ENCODE measurements around the gene PAM16. TPM values are rescaled to one million over a fixed set of nuclear protein-coding genes. Genes with fewer than 3 reads are reported as not detected.

The PAM16 gene
- total RNA-seq, 1 donor from 2014 or later, result 62.8 TPM

GRCh38 chr16:4388271-4389021, 37.3 kb upstream of the PAM16 start:
- no peaks in the 10 kb centered on the region for H3K27me3 ChIP-seq (ENCODE audit: control insufficient read depth, insufficient read depth, low read length)
- TF ChIP-seq, protein P1, sequence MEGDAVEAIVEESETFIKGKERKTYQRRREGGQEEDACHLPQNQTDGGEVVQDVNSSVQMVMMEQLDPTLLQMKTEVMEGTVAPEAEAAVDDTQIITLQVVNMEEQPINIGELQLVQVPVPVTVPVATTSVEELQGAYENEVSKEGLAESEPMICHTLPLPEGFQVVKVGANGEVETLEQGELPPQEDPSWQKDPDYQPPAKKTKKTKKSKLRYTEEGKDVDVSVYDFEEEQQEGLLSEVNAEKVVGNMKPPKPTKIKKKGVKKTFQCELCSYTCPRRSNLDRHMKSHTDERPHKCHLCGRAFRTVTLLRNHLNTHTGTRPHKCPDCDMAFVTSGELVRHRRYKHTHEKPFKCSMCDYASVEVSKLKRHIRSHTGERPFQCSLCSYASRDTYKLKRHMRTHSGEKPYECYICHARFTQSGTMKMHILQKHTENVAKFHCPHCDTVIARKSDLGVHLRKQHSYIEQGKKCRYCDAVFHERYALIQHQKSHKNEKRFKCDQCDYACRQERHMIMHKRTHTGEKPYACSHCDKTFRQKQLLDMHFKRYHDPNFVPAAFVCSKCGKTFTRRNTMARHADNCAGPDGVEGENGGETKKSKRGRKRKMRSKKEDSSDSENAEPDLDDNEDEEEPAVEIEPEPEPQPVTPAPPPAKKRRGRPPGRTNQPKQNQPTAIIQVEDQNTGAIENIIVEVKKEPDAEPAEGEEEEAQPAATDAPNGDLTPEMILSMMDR (IDR thresholded peaks at IDR 0.05; ENCODE audit: insufficient read depth, low read length, poor library complexity, severe bottlenecking), result no peak
- no peaks in the 10 kb centered on the region for H3K36me3 ChIP-seq (ENCODE audit: control insufficient read depth, insufficient read depth, low read length)
- no peak for DNase-seq (ENCODE audit: low read depth)
- no peak overlapping the region for H3K4me3 ChIP-seq (ENCODE audit: low read depth, low read length)

DNA sequence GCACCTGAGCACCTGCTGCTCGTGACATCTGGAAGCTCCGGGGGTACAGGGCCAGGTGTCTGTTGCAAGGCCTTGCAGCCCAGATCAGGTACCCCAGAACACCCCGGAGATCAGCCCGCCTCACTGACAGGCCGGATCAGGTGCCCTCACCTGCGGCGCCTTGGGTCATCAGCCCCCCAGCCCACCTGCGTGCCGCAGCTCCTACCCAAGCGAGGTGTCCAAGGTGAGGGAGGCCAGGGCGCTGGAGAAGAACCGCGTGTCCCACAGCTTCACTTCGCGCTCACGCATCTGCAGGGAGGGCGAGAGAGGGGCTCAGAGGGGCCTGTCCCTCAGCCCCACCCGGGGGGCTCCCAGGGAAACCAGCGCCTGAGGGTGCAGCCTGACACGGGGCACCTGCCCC, 36.7 kb upstream of the PAM16 start:
- TF ChIP-seq, protein P1 (IDR thresholded peaks at IDR 0.05; ENCODE audit: insufficient read depth, low read length, poor library complexity, severe bottlenecking), result no peak
- Histone ChIP-seq H3K36me3 (ENCODE audit: control insufficient read depth, insufficient read depth, low read length) (peaks cover 2% of the 10 kb centered on the region), H3K27me3 (ENCODE audit: control insufficient read depth, insufficient read depth, low read length) (no peaks in the 10 kb centered on the region), H3K4me3 (ENCODE audit: low read depth, low read length) (no peak overlapping the region)
- no peak for DNase-seq (ENCODE audit: low read depth)

DNA sequence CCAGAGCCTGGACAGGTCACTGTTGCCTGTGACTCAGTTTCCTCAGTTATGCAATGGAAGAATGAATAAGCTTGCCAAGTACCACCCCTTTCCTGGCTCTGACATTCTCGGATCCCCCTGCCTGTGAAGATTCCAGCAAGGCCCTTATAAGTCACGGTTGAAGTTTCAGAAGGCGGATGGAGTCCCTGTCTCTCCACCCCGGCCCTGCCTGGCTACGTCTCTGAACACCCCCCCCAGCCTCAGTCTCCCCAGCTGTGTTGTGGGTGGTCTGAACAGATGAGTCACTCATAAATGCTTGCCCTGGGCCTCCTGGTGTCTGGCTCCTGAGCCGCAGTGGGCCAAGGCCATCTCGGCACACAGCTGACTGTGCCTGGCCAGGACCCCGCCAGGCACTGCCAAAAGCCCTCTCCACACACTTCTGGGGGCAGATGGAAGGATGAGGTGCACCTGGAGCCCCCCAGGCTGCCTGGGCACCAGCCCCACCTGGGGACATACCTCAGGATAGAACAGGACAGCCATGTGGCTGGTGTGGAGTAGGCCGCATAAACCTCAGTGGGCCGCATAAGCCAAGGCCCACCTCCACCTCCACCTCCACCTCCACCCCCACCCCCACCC, 35.9 kb upstream of the PAM16 start:
- no peaks in the 10 kb centered on the region for H3K27me3 ChIP-seq (ENCODE audit: control insufficient read depth, insufficient read depth, low read length)
- H3K4me3 ChIP-seq (ENCODE audit: low read depth, low read length), result no peak overlapping the region
- DNase-seq (ENCODE audit: low read depth), result no peak
- H3K36me3 ChIP-seq (ENCODE audit: control insufficient read depth, insufficient read depth, low read length), result peaks cover 3% of the 10 kb centered on the region
- TF ChIP-seq, protein P1 (IDR thresholded peaks at IDR 0.05; ENCODE audit: insufficient read depth, low read length, poor library complexity, severe bottlenecking), result no peak

GRCh38 chr16:4386451-4386805, 35.3 kb upstream of the PAM16 start:
- Histone ChIP-seq H3K36me3 (ENCODE audit: control insufficient read depth, insufficient read depth, low read length) (peaks cover 3% of the 10 kb centered on the region), H3K27me3 (ENCODE audit: control insufficient read depth, insufficient read depth, low read length) (no peaks in the 10 kb centered on the region)
- TF ChIP-seq, protein P1 (IDR thresholded peaks at IDR 0.05; ENCODE audit: insufficient read depth, low read length, poor library complexity, severe bottlenecking), result no peak

DNA sequence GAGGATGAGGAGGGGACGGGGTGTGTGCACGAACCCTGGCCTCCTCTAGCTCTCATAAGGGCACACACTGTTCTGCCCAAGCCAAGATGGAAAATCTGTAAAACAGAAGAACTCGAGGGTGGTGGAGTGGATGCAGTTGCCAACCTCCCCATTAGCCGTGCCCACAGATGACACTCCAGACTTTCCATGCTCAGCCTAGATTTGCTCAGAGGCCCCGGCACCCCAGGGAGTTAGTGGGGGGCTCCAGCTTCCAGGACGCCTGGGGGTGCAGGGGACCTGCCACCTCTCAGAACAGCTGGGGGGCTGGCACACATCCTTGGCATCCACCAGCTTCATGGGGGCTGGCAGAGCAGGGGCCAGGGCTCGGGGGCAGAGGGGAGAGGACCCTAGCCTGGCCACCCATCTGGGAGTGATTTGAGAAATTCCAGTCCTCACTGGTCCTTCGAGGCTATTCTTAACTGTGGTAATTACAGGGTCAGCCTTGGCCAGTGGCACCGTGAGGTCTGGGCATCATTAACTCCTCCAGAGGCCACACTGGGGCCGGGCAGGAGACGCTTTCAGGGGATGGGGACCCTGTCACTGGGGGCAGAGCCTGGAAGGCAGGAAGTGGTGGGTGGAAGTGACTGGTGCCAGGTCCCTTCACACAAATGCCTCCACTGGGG, 34.8 kb upstream of the PAM16 start:
- no peak for DNase-seq (ENCODE audit: low read depth)
- Histone ChIP-seq H3K36me3 (ENCODE audit: control insufficient read depth, insufficient read depth, low read length) (peaks cover 3% of the 10 kb centered on the region), H3K4me3 (ENCODE audit: low read depth, low read length) (no peak overlapping the region), H3K27me3 (ENCODE audit: control insufficient read depth, insufficient read depth, low read length) (no peaks in the 10 kb centered on the region)
- TF ChIP-seq, protein P1 (IDR thresholded peaks at IDR 0.05; ENCODE audit: insufficient read depth, low read length, poor library complexity, severe bottlenecking), result no peak

More at GRCh38 chr16:4386451-4386805, 35.3 kb upstream of the PAM16 start:
- DNase-seq (ENCODE audit: low read depth), result no peak
- no peak overlapping the region for H3K4me3 ChIP-seq (ENCODE audit: low read depth, low read length)

Measured in kidney epithelial cell (primary cell).